ACHN (cell line): ENCODE measurements around the gene RAPGEF1.
"Not testable (repeated sequence)": the region's sequence is repeated elsewhere in the genome, so short reads cannot be mapped to it uniquely, and the experiment has no call there.

Experiments used
- DNase-seq: peaks from one replicate; pipeline ENCODE4 v3.0.0-alpha.2; 2015
- in situ Hi-C: cut with HindIII; loops from 2 replicates; pipeline ENCODE4 v1.10.0; 2017; ENCODE audit warnings: low sequenced_read_pairs, low pct_ligation_motif_present, low pct_unique_long_range_greater_than_20kb

RAPGEF1 gene

DNA sequence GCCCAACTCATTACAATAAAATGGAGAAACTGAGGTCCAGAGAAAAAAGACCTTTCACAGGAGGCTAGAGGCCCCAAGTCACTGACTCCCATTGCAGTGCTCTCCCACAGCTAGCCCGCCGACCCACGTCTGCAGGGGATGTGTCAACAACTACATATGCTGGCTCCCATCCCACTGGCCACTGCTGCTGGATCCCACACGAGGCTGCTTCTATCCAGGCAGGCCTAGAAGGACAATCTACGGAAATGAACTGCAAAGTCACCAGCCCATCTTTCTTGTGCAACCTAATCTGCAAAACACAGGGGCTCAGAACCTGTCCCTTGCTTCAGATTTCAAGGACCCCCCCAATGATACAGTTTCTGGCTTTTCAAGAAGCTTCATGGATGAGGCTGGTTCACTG, 24.0 kb downstream of the RAPGEF1 start:
- in situ Hi-C loops: no loop called here
- no peak for DNase-seq

DNA sequence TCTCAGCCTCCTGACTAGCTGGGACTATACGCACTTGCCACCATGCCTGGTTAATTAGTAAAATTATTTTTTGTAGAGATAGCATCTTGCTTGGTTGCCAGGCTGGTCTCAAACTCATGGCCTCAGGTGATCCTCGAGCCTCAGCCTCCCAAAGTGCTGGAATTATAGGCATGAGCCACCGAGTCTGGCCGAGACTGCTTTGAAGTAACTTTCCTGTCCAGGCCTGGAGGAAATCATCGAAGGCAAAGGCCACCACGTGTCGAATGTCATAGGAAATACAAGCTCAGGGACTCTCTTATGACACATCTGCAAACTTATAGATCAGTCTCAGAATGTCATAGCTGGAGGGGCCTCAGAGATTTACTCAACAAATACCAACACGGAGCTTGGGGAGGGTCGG, 25.1 kb downstream of the RAPGEF1 start:
- in situ Hi-C loops: no loop called here
- DNase-seq: no peak

DNA sequence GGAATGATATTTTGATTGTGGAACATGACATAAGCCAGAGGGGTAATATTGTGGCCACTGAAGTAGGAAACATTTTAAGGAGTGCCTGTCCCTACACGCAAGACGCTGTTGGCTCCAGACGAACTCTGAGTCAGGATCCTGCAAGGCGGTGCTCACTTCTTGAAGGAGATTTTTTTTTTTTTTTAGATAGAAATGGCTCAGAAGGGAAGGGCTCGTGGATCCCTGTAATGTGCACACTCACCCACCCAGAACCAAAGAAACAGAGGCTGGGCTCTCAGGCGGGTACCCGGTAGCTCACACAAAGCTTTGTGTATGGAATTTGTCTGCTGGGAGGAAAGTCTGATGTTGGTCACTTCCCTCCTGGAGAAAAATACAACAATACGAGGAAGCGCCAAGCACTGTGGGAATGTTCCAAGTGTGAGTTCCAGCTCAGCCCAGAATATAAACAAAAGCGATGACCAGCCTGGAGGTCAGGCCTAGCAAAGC, 25.7 kb downstream of the RAPGEF1 start:
- in situ Hi-C loops: no loop called here
- no peak for DNase-seq

DNA sequence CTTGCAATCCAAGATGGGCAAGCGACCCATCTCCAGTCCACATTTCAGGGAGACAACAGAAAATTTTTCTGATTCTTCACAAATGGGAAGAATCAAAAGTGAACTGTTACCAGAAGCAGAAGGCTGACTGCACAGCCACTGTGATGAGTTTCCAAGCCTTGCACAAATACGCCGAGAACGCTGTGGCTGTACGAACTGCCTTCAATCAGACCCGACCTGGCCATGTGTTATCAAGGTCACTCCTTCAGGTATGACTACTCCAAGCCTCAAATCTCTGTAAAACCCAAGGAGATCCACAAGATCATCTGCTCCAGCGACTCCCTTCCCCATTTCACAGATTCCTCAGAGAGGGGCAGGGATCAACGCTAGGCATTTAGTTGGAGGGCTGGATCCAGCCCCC, 26.9 kb downstream of the RAPGEF1 start:
- no peak for DNase-seq
- in situ Hi-C loops: no loop called here

DNA sequence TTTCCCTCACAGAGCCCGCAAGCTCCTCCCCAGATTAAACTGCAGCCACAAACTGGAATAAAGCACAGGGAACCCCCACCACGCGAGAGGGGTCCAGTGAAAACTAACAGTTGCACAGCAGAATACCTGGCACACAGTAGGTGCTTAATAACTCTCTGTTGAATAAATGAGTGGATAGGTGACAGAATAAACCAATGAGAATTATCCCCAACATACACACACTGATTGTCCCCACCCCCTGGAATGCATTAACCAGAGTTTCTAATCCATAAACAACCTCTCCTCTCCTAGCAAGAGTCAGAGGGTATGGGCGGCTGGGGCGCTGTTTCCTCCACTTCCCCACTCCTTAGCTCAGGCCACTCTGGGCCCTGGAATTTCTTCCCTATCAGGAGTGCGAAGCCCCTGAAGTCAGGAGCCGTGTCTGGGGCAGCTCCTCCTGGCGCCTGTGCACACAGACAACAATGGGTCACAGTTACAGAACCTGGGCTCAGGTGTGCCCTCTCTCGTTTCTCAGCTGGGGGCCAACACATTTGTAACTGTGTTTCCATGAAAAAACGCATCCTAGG, 27.6 kb downstream of the RAPGEF1 start:
- DNase-seq: no peak
- in situ Hi-C loops: no loop called here

DNA sequence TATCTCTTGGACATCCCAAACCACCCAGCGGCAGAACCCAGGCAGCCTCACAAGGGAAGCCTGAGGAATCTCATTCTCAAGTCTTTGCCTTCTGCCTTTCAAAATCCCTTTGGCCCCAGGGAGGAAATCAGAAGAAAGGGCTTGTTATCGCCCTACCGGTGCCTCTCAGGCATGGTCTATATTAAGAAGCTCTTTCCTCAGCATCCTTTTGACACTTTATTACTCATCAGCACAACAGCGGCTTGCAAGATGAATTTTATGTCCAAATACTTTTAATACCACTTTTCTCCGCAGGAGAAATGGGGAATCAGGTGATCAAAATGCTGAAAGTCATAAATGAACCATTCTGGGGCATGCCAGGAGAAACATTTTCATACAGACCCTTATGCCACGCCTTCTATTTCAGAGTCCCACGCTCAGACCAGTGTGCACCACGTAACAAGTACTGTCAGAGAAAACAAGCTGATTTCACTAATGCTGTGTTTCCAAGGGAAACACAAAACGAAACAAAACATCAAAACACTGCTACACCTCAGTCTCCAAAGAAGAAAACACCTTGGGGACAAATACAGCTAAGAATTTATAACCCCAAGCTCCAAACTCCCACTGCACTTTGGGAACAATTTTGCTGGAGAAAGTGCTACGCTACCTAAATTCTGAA, 30.0 kb downstream of the RAPGEF1 start:
- in situ Hi-C loops: no loop called here
- DNase-seq: no peak

DNA sequence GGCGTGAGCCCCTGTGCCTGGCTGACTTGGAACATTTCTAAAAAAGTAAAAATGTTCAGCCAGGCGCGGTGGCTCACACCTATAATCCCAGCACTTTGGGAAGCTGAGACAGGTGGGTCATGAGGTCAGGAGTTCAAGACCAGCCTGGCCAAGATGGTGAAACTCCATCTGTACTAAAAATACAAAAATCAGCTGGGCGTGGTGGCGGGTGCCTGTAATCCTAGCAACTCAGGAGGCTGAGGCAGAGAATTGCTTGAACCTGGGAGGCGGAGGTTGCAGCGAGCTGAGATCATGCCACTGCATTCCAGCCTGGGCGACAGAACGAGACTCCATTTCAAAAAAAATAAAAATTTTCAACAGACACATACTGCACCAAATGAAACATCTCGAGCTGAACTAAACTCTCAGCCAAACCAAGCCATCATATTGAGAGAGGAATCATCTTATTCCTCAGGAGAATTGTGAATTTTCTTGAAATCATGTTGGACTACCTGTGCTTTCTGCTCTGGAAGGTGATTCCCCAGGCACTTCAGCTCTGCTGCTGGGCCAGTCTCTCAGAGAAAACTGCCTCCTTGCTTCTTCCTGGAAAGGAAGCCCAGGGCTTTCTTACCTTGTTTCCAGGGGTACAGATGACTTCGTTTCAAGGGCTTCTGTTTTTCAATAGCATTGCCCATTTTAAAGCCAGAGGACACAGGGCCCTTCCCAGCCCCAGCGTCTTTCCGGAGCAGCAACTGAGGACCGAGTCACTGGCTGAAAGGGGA, 30.7 kb downstream of the RAPGEF1 start:
- in situ Hi-C loops, DNase-seq: not testable (repeated sequence)

DNA sequence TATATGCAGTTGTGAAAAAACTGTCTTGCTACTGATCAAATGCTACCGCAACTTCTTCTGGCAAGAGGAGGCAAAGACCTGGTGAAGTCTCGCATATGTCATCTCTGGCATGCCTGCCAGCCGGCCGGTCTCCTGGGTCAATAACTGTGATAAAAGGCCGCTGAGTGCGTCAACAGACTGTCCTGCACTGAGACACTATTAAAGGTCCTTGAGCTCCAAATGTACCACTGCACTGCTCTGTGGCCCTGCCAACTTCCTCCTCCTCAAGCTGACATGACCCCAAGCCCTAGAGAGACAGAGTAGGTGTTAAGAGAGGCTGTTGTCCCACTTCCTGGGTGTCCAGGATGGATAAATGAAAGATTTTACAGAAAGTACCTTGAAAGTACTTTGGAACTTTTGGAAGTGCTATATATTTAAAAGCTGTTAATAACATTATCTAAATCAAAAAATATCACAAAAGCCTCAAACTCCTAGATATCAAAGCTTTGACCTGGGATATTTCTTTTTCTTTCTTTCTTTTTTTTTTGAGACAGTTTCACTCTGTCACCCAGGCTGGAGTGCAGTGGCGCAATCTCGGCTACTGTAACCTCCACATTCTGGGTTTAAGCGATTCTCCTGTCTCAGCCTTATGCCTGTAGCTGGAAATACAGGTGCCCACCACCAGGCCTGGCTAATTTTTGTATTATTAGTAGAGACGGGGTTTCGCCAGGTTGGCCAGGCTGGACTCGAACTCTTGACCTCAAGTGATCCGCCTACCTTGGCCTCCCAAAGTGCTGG, 31.5 kb downstream of the RAPGEF1 start:
- in situ Hi-C loops: no loop called here
- DNase-seq: no peak

DNA sequence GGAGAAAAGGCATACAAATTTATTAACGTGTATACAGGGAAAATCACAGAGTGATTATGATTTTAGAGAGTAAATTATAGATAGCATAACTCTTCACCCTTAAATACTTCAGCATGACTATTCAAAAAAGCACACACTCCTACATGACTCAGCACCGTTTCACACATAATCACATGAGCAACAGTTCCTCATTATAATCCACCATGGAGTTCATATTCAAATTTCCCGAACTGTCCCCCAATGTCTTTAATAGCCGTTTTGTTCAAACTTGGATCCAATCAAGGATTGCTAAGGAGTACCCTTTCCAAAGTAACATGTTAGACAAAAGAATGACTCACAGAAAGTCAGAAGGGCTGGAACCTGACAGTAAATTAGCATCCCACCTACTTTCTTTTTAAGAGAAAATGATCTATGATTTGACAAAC, 32.1 kb downstream of the RAPGEF1 start:
- in situ Hi-C loops: no loop called here
- DNase-seq: peak; percentile 33

DNA sequence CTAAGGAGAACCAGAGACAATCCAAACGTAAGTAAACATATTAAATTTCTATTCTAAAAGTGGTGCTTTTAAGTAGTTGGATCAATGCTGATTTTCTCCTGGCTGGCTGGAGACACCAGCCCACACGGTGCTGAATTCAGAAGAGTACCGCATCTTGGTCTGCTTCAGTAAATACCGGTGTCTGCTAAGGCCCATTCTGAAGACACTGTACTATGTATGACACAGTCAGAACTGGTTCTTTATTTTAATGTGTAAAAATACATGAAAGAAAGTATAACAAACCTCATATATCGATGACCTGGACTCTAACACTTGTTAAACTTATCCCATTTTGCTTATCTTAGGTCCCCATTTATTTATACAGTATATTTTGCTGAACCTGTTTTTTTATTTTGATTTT, 32.8 kb downstream of the RAPGEF1 start:
- in situ Hi-C loops: no loop called here
- no peak for DNase-seq

DNA sequence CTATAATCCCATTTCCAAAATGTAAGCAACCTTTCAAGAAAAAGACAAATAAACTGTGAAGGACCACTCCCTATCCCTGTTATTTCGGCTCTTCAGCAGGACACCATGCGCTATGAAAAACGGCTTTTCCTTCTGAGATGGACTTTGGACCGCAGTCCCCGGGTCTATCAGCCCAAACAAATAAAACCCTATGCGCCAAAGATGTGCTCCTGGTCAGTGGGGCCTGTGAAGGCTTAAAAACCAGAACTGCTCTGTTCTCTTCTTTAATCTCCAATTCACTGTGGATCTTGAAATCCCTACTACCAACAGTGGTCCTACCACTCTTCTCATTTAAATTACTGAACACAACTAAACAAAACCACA, 33.3 kb downstream of the RAPGEF1 start:
- DNase-seq: no peak
- in situ Hi-C loops: no loop called here

DNA sequence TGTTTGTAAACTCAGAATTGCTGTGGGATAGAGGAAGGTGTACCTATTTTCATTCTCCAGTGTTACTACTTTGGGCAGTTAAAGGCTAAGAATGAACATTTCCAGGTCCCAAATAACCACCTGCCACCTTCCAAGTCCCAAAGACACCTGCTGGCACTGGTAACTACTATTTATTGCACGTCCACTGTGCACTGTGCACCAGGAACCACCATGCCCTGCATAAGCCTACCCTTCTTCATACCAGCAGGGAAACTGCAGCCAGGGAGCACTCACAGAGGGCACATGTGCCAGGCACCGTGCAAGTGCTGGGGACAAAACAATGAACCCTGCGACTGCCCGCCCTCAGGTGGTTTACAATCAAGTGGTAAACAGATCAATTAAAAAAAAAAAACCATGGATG, 34.9 kb downstream of the RAPGEF1 start:
- in situ Hi-C loops: no loop called here
- no peak for DNase-seq

DNA sequence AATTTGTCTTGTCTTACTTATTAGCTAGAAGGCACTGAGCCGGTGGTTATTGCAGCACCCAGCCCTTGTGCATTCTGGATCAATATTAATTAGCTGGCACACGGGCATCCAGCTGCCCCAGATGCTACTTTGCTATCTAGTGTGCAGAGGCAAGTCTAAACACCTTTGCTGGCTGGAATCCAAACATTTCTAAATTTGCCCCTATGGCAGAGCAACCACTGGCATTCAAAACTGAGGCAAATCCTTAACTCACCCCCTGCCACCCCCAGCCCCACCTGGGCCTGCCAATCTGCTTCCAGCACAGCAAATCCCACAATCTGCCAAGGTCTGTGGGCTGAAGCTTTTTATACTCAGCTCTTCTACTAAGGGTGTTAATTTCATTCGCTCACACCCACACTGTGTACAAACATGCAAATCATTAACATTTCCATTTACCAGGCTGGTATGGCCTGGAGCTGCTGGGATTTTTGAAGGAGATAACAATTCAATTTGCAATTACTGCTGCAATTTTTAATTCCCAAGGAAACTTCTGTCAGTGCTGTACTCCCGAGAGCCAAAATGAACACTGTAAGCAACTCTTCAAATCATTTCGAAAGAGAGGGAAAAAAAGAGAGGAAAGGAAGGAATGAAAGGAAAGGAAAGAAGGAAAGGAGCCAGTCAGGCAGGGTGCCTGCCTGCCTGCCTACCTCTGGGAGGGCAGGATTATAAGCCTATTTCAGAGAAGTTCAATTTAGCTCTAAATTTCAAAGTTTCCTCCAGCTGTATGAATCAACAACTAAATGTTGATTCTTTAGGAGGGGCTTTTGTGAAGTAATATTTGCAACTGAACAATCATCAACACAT, 35.5 kb downstream of the RAPGEF1 start:
- DNase-seq: no peak
- in situ Hi-C loops: no loop called here

DNA sequence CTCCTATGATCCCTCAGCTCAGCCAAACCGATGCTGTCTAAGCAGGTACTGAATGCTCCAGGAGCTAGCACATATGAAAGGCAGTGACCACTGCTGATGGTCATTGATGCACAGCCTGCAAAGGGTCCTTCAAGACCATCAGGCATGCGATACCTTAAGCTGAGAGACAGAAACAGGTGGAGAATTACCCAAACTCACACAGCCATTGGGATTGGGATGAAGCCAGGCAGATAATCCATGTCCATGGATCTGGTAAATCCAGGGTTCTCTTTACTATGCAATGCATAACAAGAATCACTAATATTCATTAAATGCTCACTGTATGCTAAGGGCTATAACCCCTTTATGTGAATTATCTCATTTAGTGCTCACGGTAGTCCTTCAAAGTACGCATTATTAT, 36.2 kb downstream of the RAPGEF1 start:
- no peak for DNase-seq
- in situ Hi-C loops: no loop called here

DNA sequence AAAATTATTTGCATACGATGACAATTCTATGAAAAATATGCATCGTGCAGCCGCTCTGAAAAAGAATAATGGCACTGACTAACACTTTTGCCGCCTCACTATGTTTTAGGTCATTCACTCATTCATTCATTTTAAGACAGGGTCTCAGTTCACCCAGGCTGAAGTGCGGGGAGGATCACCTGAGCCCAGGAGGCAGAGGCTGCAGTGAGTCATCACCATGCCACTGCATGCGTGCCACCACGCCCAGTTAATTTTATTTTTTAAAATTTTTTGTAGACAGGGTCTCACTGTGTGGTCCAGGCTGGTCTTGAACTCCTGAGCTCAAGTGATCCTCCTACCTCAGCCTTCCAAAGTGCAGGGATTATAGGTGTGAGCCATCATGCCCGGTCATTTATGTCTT, 37.0 kb downstream of the RAPGEF1 start:
- in situ Hi-C loops: no loop called here
- no peak for DNase-seq

DNA sequence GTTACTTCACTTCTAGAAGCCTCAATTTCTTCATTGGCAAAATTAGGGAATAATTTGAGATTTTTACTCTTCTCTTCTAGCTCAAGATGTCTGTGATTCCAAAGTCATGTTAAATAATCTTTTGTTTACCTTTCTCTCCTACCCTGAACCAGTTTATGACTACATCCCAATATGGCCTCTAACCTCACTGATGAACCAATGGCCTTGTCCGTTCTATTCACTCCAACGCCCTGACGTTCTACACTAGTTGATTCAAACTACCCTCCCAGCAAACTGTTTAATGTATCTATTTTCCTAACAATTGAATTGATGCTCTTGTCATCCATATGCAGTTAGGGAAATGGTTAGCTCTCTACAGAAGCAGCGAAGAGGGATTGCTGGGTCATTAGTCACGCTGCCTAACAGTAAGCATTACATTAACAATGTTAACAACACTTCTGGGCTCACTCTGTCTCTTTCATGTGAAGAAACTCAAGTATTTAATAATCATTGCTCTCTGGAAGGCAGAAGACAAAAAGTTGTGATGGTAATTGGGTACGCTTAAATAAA, 38.0 kb downstream of the RAPGEF1 start:
- in situ Hi-C loops: no loop called here
- DNase-seq: no peak

DNA sequence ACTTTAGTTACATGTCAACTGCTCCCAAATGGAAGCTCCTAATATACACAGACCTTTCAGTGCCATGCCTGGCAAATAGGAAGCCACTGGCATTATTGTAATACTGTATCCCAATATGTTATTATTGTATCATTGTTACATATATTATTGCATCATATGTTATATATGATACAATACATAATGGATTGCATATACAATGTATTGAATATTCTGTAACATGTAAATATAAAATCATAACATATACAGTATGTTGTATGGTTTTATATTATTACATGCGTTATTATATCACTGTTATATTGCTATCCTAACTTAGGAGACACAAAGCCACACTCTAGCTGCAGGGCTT, 38.5 kb downstream of the RAPGEF1 start:
- DNase-seq: no peak
- in situ Hi-C loops: no loop called here

DNA sequence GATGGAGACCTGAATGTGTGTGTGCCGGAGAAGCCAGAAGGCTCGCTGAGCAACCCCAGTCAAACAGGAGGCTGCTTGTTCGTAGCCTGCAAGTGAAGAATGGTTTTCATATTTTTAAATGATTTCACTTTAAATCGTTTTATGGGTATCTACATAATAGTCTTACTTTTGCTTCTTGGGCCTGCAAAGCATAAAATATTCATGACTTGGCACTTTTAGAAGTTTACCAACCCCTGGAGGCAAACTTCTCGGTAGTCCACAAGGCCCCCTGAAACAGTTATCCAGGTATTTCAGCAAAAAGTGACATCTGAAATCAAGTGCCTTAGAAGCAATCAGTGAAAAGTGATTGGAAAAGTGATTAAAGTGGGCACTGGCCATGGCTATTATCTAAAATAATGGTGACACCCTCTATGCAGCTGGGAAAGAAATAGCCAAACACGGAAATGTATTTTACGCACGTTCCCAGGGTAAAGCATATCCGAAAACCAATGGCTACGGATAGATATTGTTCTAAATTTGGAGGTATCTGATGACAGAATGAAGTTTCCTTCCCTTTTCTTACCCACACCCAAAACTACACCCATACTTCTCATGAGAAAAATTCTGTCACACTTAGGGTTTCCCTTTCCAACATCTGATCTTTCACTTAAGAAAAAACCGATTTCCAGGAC, 39.0 kb downstream of the RAPGEF1 start:
- in situ Hi-C loops: no loop called here
- no peak for DNase-seq
